ENCODE results near the gene TSPEAR. TPM values are rescaled to one million over a fixed set of nuclear protein-coding genes. Genes with fewer than 3 reads are reported as not detected.
"Not testable (repeated sequence)": the region's sequence is repeated elsewhere in the genome, so short reads cannot be mapped to it uniquely, and the experiment has no call there.

The TSPEAR gene
- total RNA-seq, 2 experiments from 2014 or later = not detected

GRCh38 chr21:44574457-44575306 is 136.7 kb downstream of the TSPEAR start:
- Mint-ChIP-seq H3K27me3 (no peaks in the 10 kb centered on the region), H3K36me3 (peaks cover 1% of the 10 kb centered on the region), H3K4me3 (no peak overlapping the region), H3K9me3 (peaks cover 19% of the 10 kb centered on the region), H3K4me1 (no peaks in the 10 kb centered on the region), H3K27ac (no peak overlapping the region)
- no peak for DNase-seq

DNA sequence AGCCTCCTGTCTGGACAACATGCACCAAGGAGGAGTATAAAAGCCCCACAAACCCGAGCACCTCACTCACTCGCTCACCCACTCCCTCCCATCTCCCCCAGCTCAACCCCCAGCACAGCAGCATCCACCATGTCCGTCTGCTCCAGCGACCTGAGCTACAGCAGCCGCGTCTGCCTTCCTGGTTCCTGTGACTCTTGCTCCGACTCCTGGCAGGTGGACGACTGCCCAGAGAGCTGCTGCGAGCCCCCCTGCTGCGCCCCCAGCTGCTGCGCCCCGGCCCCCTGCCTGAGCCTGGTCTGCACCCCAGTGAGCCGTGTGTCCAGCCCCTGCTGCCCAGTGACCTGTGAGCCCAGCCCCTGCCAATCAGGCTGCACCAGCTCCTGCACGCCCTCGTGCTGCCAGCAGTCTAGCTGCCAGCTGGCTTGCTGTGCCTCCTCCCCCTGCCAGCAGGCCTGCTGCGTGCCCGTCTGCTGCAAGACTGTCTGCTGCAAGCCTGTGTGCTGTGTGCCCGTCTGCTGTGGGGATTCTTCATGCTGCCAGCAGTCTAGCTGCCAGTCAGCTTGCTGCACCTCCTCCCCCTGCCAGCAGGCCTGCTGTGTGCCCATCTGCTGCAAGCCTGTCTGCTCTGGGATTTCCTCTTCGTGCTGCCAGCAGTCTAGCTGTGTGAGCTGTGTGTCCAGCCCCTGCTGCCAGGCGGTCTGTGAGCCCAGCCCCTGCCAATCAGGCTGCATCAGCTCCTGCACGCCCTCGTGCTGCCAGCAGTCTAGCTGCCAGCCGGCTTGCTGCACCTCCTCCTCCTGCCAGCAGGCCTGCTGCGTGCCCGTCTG is 137.5 kb downstream of the TSPEAR start, which contains the start of gene KRTAP10-4:
Gene KRTAP10-4 (plus strand): TSS at position 100 of the 827 bp plus-strand sequence. CDS start 30 bp downstream, at position 130.
- peaks cover 17% of the 10 kb centered on the region for H3K9me3 Mint-ChIP-seq
- H3K4me1 Mint-ChIP-seq, H3K4me3 Mint-ChIP-seq, H3K36me3 Mint-ChIP-seq, H3K27ac Mint-ChIP-seq, H3K27me3 Mint-ChIP-seq, DNase-seq: not testable (repeated sequence)

GRCh38 chr21:44572959-44573583 is 138.3 kb downstream of the TSPEAR start:
- Mint-ChIP-seq H3K4me3 (no peak overlapping the region), H3K9me3 (peaks cover 13% of the 10 kb centered on the region)

GRCh38 chr21:44571844-44572782 is 139.3 kb downstream of the TSPEAR start:
- H3K4me1 Mint-ChIP-seq = no peaks in the 10 kb centered on the region
- H3K4me3 Mint-ChIP-seq = no peak overlapping the region
- H3K9me3 Mint-ChIP-seq = peaks cover 4% of the 10 kb centered on the region
- H3K27me3 Mint-ChIP-seq = no peaks in the 10 kb centered on the region
- no peak overlapping the region for H3K27ac Mint-ChIP-seq
- no peak for DNase-seq
- H3K36me3 Mint-ChIP-seq = no peaks in the 10 kb centered on the region

More at GRCh38 chr21:44572959-44573583, 138.3 kb downstream of the TSPEAR start:
- Mint-ChIP-seq H3K36me3 (peaks cover 1% of the 10 kb centered on the region), H3K27ac (no peak overlapping the region), H3K27me3 (no peaks in the 10 kb centered on the region), H3K4me1 (no peaks in the 10 kb centered on the region)
- no peak for DNase-seq

DNA sequence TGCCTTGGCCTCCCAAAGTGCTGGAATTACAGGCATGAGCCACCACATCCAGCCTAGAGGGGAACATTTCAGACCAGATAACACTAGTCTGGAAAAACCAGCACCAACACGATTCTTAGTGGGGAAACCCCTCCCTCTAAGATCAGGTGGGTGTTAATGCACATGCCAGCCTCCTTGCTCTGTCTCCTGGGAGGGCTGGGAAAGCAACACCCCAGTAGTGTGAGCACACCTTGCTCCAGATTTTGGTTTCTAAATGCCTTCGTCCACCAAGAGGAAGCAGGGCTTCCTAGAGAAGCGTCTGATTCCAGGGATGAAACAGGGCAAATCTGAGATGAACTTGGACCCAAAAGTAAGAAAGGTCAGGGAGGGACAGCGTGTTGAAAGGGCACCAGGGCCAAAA is 140.1 kb downstream of the TSPEAR start:
- no peaks in the 10 kb centered on the region for H3K36me3 Mint-ChIP-seq
- no peak overlapping the region for H3K4me3 Mint-ChIP-seq
- H3K4me1 Mint-ChIP-seq = no peaks in the 10 kb centered on the region
- peaks cover under 1% of the 10 kb centered on the region for H3K9me3 Mint-ChIP-seq
- H3K27ac Mint-ChIP-seq = no peak overlapping the region
- no peaks in the 10 kb centered on the region for H3K27me3 Mint-ChIP-seq
- DNase-seq = no peak

DNA sequence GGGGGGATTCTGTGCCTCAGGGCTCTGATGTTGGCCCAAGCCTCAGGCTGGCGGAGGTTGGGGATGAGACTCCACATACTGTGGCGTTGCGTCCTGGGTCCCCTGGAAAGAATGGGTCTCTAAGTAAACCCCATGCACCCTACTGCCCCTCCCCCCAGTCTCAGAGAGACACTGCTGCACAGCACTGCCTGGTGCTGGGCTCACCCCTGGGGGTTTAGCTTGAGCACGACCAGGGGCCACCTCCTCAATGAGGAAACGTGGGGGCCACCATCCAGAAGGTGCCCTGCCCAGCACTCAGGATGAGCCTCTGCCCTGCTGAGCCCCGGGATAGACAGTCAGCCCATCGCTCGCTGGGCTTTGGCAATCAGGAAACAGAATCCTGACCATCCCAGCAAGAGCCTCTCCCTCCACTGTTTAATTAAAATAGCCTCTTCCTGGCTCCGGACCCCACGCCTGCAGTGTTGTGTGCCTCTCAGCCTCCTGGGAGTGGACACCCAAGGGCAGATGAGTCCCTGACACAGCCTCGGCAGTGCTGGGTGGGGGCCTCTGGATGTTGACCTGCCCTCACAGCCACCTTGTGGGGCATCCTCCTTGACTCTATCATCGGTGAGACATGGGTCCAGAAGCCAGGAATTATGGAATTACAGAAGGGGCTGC is 141.4 kb downstream of the TSPEAR start:
- H3K36me3 Mint-ChIP-seq = no peaks in the 10 kb centered on the region

DNA sequence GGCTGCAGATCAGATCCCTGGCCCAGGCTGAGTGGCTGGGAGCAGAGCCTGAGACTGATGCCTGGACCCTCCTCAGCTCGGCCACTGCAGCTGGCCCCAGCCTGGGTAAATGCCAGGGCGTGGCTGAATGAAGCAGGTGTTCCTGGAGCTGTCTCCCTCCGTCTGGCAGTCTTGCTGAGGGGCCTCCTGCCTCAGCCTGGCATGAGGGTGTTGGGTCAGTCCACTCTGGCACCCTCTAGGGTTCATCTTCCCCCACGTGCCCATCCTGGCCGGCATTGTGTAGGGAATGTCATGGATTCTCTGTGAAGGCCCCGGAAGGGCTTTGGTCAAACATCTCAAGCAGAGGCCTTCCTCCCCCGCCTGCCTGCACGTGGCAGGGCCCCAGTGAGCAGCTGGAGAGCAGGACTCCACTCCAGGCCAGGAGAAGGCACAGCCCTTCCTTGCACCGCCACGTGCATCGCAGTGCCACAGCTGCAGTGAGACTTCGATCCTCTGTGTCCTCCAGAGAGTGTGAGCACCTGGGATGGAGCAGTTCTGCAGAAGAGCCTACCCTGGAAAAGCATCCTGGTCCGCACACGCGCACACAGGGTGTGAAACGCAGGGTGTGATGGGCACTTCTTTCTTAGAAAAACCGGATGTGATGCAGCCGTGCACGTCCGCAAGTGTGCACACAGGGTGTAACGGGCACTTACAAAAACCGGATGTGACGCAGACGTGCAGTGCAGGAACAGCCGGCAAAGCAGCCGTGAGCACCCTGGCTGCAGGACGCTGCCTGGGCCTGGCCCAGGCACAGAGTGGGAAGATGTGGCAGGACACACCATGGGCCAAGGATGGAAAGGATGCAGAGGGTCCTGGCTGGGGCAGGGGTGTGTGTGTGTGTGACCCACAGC is 142.5 kb downstream of the TSPEAR start:
- no peak for DNase-seq
- Mint-ChIP-seq H3K4me1 (peaks cover 9% of the 10 kb centered on the region), H3K4me3 (no peak overlapping the region), H3K36me3 (no peaks in the 10 kb centered on the region), H3K9me3 (peaks cover 1% of the 10 kb centered on the region), H3K27me3 (no peaks in the 10 kb centered on the region), H3K27ac (no peak overlapping the region)

More for the DNA sequence above, 141.4 kb downstream of the TSPEAR start:
- no peaks in the 10 kb centered on the region for H3K27me3 Mint-ChIP-seq
- peaks cover 1% of the 10 kb centered on the region for H3K9me3 Mint-ChIP-seq
- H3K4me3 Mint-ChIP-seq = no peak overlapping the region
- H3K27ac Mint-ChIP-seq = no peak overlapping the region
- peaks cover 6% of the 10 kb centered on the region for H3K4me1 Mint-ChIP-seq
- no peak for DNase-seq

GRCh38 chr21:44568261-44568660 is 143.1 kb downstream of the TSPEAR start:
- Mint-ChIP-seq H3K4me3 (no peak overlapping the region), H3K4me1 (peaks cover 9% of the 10 kb centered on the region), H3K27ac (no peak overlapping the region), H3K27me3 (no peaks in the 10 kb centered on the region), H3K36me3 (no peaks in the 10 kb centered on the region), H3K9me3 (peaks cover 2% of the 10 kb centered on the region)
- DNase-seq = no peak

DNA sequence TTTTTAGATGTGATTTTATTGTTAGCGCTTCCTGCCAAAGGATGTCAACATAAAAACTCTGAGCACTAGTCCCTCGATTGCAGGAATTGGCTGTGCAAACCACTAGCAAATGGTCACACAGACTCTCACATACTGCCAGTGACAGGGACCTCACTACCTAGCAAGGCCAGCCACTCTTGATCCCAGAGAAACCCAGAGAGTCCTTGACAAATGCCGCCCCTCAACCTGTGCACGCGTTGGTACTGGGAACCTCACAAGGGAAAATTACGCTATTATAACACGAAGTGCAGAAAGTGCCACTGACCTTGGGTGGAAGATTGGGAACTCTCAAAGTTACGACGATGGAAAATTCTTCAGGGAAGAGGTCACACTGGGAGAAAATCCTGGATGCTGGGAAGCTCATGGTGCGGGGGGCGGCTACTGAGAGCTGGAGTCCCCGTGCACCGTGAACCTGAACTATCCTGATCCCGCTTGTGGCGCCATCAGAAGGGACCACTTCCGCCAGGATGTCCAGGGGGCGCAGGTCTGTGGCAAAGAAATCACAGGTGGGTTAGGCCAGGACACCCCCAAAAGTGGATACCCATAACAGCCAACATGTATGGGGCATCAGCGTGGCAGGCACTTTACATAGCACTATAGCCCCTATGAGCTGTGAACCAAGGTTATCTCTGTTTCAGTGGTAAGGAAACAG is 143.7 kb downstream of the TSPEAR start:
- H3K4me1 Mint-ChIP-seq = peaks cover 9% of the 10 kb centered on the region

GRCh38 chr21:44566403-44566802 is 145.0 kb downstream of the TSPEAR start:
- no peak overlapping the region for H3K4me3 Mint-ChIP-seq
- no peaks in the 10 kb centered on the region for H3K27me3 Mint-ChIP-seq
- no peak for DNase-seq
- peaks cover 9% of the 10 kb centered on the region for H3K4me1 Mint-ChIP-seq
- peaks cover 4% of the 10 kb centered on the region for H3K36me3 Mint-ChIP-seq
- H3K9me3 Mint-ChIP-seq = peaks cover 13% of the 10 kb centered on the region
- H3K27ac Mint-ChIP-seq = no peak overlapping the region

More for the DNA sequence above, 143.7 kb downstream of the TSPEAR start:
- Mint-ChIP-seq H3K27ac (no peak overlapping the region), H3K9me3 (peaks cover 3% of the 10 kb centered on the region), H3K4me3 (no peak overlapping the region), H3K36me3 (peaks cover under 1% of the 10 kb centered on the region), H3K27me3 (no peaks in the 10 kb centered on the region)
- no peak for DNase-seq

- peaks cover 19% of the 10 kb centered on the region for H3K9me3 Mint-ChIP-seq
- peak overlapping the region; percentile 70 for H3K27ac Mint-ChIP-seq
- peaks cover 9% of the 10 kb centered on the region for H3K4me1 Mint-ChIP-seq
- DNase-seq = no peak
- H3K27me3 Mint-ChIP-seq = no peaks in the 10 kb centered on the region
- H3K36me3 Mint-ChIP-seq = peaks cover 7% of the 10 kb centered on the region
- no peak overlapping the region for H3K4me3 Mint-ChIP-seq
Measured at GRCh38 chr21:44564886-44565598, 146.3 kb downstream of the TSPEAR start.

DNA sequence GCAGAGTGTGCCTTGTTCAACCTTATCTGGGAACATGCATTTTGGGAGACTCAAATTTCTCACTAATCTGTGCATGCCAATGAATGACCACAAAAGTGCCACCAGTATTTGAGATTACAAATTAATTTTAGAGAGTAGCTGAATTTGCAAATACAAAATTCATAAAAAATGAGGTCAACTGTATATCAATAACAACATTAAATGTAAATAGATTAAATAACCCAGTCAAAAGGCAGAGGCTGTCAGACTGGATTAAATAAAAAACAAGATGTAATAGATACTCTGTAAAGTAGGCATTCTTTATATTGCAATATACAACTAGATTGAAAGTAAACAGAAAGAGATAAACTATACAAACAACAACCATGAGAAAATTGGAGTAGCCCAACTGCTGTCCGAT is 147.3 kb downstream of the TSPEAR start:
- peaks cover 9% of the 10 kb centered on the region for H3K4me1 Mint-ChIP-seq
- no peak overlapping the region for H3K4me3 Mint-ChIP-seq
- no peaks in the 10 kb centered on the region for H3K27me3 Mint-ChIP-seq
- H3K36me3 Mint-ChIP-seq = peaks cover 8% of the 10 kb centered on the region
- H3K9me3 Mint-ChIP-seq = peaks cover 21% of the 10 kb centered on the region
- no peak for DNase-seq
- H3K27ac Mint-ChIP-seq = no peak overlapping the region
